Hepatocyte (in vitro differentiated cells): ENCODE results near the gene S100A14. TPM values are rescaled to one million over a fixed set of nuclear protein-coding genes. Genes with fewer than 3 reads are reported as not detected.
"Not testable (repeated sequence)": the region's sequence is repeated elsewhere in the genome, so short reads cannot be mapped to it uniquely, and the experiment has no call there.

Source experiments
- DNase-seq: peaks from one replicate; pipeline ENCODE4 v3.0.0-alpha.2; 2016; ENCODE audit warnings: low spot score
- H2AFZ ChIP-seq: fragments of 200-600 bp; sonication (generic); 2 replicates; pipeline ENCODE4 v1.6.0; 2016; ENCODE audit warnings: antibody characterized with exemption, mild to moderate bottlenecking
- H3K27ac ChIP-seq: fragments of 200-600 bp; sonication (generic); 2 replicates; pipeline ENCODE4 v1.5.1; 2016; ENCODE audit warnings: mild to moderate bottlenecking
- H3K27me3 ChIP-seq: fragments of 200-600 bp; sonication (generic); 2 replicates; pipeline ENCODE4 v1.6.1; 2016
- H3K36me3 ChIP-seq: fragments of 200-600 bp; sonication (generic); replicated peaks from 2 replicates; pipeline ENCODE4 v1.5.1; 2016; ENCODE audit warnings: low read depth; ENCODE audit not compliant: insufficient read depth
- H3K4me1 ChIP-seq: fragments of 200-600 bp; sonication (generic); 2 replicates; pipeline ENCODE4 v1.5.1; 2016; ENCODE audit warnings: mild to moderate bottlenecking, moderate library complexity; ENCODE audit not compliant: insufficient read depth
- H3K4me2 ChIP-seq: fragments of 200-600 bp; sonication (generic); 2 replicates; pipeline ENCODE4 v1.6.0; 2016
- H3K4me3 ChIP-seq: fragments of 200-600 bp; sonication (generic); 2 replicates; pipeline ENCODE4 v1.5.1; 2016; ENCODE audit warnings: mild to moderate bottlenecking
- H3K79me2 ChIP-seq: fragments of 200-600 bp; sonication (generic); 2 replicates; pipeline ENCODE4 v1.6.0; 2017; ENCODE audit warnings: mild to moderate bottlenecking
- H3K9me2 ChIP-seq: fragments of 200-600 bp; sonication (generic); replicated peaks from 2 replicates; pipeline ENCODE4 v1.6.0; 2017; ENCODE audit warnings: mild to moderate bottlenecking; ENCODE audit not compliant: insufficient read depth
- H3K9me3 ChIP-seq: fragments of 200-600 bp; sonication (generic); 2 replicates; pipeline ENCODE4 v1.5.1; 2016; ENCODE audit warnings: low read depth, mild to moderate bottlenecking
- H4K20me1 ChIP-seq: fragments of 200-600 bp; sonication (generic); 2 replicates; pipeline ENCODE4 v1.6.0; 2016; ENCODE audit warnings: mild to moderate bottlenecking; ENCODE audit not compliant: insufficient read depth, poor library complexity, severe bottlenecking
- CTCF ChIP-seq: fragments of 200-600 bp; sonication (generic); IDR thresholded peaks from 2 replicates; pipeline ENCODE4 v1.5.1; 2016; ENCODE audit warnings: antibody characterized with exemption, mild to moderate bottlenecking; ENCODE audit not compliant: poor library complexity
- EZH2 ChIP-seq: fragments of 200-600 bp; sonication (generic); IDR thresholded peaks from 2 replicates; pipeline ENCODE4 v1.6.1; 2016; ENCODE audit warnings: antibody characterized with exemption, mild to moderate bottlenecking, borderline replicate concordance
- EZH2phosphoT487 ChIP-seq: fragments of 200-600 bp; sonication (generic); IDR thresholded peaks from one replicate; pipeline ENCODE4 v1.6.1; 2018; ENCODE audit warnings: antibody characterized with exemption, mild to moderate bottlenecking, low read depth, moderate library complexity; ENCODE audit not compliant: unreplicated experiment, severe bottlenecking
- WGBS: methylation state at CpG from one replicate; pipeline ENCODE4 v1.1.6; 2016; ENCODE audit warnings: low lambda C conversion rate; ENCODE audit errors: missing lambda C conversion rate; 5-methylcytosine and 5-hydroxymethylcytosine counted together
- polyA plus RNA-seq: library from polyadenylated mRNA; unstranded; fragments of >200 nt; fragmentation: Nextera tagmentation; extraction: Ambion mirVana; gene quantifications from 2 replicates; pipeline ENCODE4 v1.2.1, GENCODE V29; 2016
- total RNA-seq: library from RNA; depleted of rRNA; stranded (reverse); fragments of >200 nt; gene quantifications from 2 replicates; pipeline ENCODE4 v1.2.3, GENCODE V29; 2014

Gene S100A14
- total and polyA plus RNA-seq, 2 experiments from 2014 or later, result 94.9 to 112 TPM

- H3K9me3 ChIP-seq, result no peaks in the 10 kb centered on the region
- TF ChIP-seq EZH2, result no peak
- TF ChIP-seq EZH2phosphoT487, result no peak
- no peak for TF ChIP-seq CTCF
- H4K20me1 ChIP-seq, result no peaks in the 10 kb centered on the region
- no peaks in the 10 kb centered on the region for H3K4me1 ChIP-seq
- H3K79me2 ChIP-seq, result no peaks in the 10 kb centered on the region
- DNase-seq, result no peak
- WGBS, result 80% methylated on average over 3 of the region's 3 CpGs
- H2AFZ ChIP-seq, result no peak overlapping the region
- no peak overlapping the region for H3K4me2 ChIP-seq
- H3K27ac ChIP-seq, result no peak overlapping the region
- no peaks in the 10 kb centered on the region for H3K36me3 ChIP-seq
- no peak overlapping the region for H3K4me3 ChIP-seq
- no peaks in the 10 kb centered on the region for H3K9me2 ChIP-seq
- no peaks in the 10 kb centered on the region for H3K27me3 ChIP-seq
These were observed 37.2 kb downstream of the S100A14 start for GRCh38 chr1:153578936-153579335.

GRCh38 chr1:153578490-153578889 lies 37.6 kb downstream of the S100A14 start:
- Histone ChIP-seq H3K36me3 (no peaks in the 10 kb centered on the region), H3K27me3 (no peaks in the 10 kb centered on the region), H3K9me3 (no peaks in the 10 kb centered on the region), H3K4me1 (no peaks in the 10 kb centered on the region), H3K4me2 (no peak overlapping the region), H3K4me3 (no peak overlapping the region), H3K27ac (no peak overlapping the region), H3K9me2 (no peaks in the 10 kb centered on the region), H3K79me2 (no peaks in the 10 kb centered on the region), H4K20me1 (no peaks in the 10 kb centered on the region), H2AFZ (no peak overlapping the region)
- DNase-seq, result no peak
- no peak for TF ChIP-seq EZH2
- TF ChIP-seq CTCF, result no peak
- no peak for TF ChIP-seq EZH2phosphoT487

GRCh38 chr1:153577624-153578051 lies 38.5 kb downstream of the S100A14 start:
- WGBS, result 73% methylated on average over 9 of the region's 9 CpGs
- Histone ChIP-seq H3K79me2 (no peaks in the 10 kb centered on the region), H3K9me2 (no peaks in the 10 kb centered on the region), H3K27me3 (no peaks in the 10 kb centered on the region), H3K9me3 (no peaks in the 10 kb centered on the region), H3K4me1 (no peaks in the 10 kb centered on the region), H3K4me3 (no peak overlapping the region), H4K20me1 (no peaks in the 10 kb centered on the region), H3K4me2 (no peak overlapping the region), H3K27ac (no peak overlapping the region), H2AFZ (no peak overlapping the region), H3K36me3 (no peaks in the 10 kb centered on the region)
- no peak for DNase-seq
- TF ChIP-seq CTCF, result no peak
- no peak for TF ChIP-seq EZH2
- no peak for TF ChIP-seq EZH2phosphoT487

- H2AFZ ChIP-seq, result no peak overlapping the region
- no peaks in the 10 kb centered on the region for H3K4me1 ChIP-seq
- TF ChIP-seq CTCF (no peak), EZH2phosphoT487 (no peak), EZH2 (no peak)
- H3K4me3 ChIP-seq, result no peak overlapping the region
- H3K27me3 ChIP-seq, result no peaks in the 10 kb centered on the region
- no peaks in the 10 kb centered on the region for H3K9me3 ChIP-seq
- WGBS, result 76% methylated on average over 4 of the region's 4 CpGs
- no peak for DNase-seq
- H3K27ac ChIP-seq, result no peak overlapping the region
- H3K4me2 ChIP-seq, result no peak overlapping the region
- no peaks in the 10 kb centered on the region for H3K36me3 ChIP-seq
- H4K20me1 ChIP-seq, result no peaks in the 10 kb centered on the region
- H3K9me2 ChIP-seq, result no peaks in the 10 kb centered on the region
- H3K79me2 ChIP-seq, result no peaks in the 10 kb centered on the region
These were observed 39.0 kb downstream of the S100A14 start for GRCh38 chr1:153577138-153577537.

- not testable (repeated sequence) for H3K9me3 ChIP-seq, H3K4me3 ChIP-seq, H3K4me2 ChIP-seq, H3K27me3 ChIP-seq, H3K36me3 ChIP-seq, H3K79me2 ChIP-seq, H3K27ac ChIP-seq, H2AFZ ChIP-seq, H3K9me2 ChIP-seq, H4K20me1 ChIP-seq, H3K4me1 ChIP-seq, DNase-seq
- WGBS, result 67% methylated on average over 10 of the region's 10 CpGs
These were observed 40.6 kb downstream of the S100A14 start for GRCh38 chr1:153575497-153575896.

- not testable (repeated sequence) for H3K27me3 ChIP-seq, H4K20me1 ChIP-seq, H3K4me3 ChIP-seq, H2AFZ ChIP-seq, H3K4me2 ChIP-seq, H3K9me2 ChIP-seq, H3K36me3 ChIP-seq, H3K9me3 ChIP-seq, DNase-seq, H3K79me2 ChIP-seq, H3K27ac ChIP-seq, H3K4me1 ChIP-seq
- 95% methylated on average over 8 of the region's 35 CpGs for WGBS
These were observed 41.0 kb downstream of the S100A14 start for GRCh38 chr1:153575081-153575491.
